Peyer's patch (tissue), 4 donors: ENCODE data around the gene RNF38.

ENCODE experiments used
- CTCF ChIP-seq, 6 experiments: fragments of 450-650 bp in 4 of 6; fragments of 200-600 bp in 2 of 6; sonication (generic) in 1 of 6; IDR thresholded peaks; one replicate each; pipeline ENCODE4 v1.5.1; 2017 to 2019; ENCODE audit warnings: antibody characterized with exemption in 6 of 6, mild to moderate bottlenecking in 3 of 6, moderate library complexity in 1 of 6
- POLR2A ChIP-seq, 2 donors: fragments of 450-650 bp; IDR thresholded peaks; one replicate each; pipeline ENCODE4 v1.5.1; 2017; ENCODE audit warnings: antibody characterized with exemption in 2 of 2, mild to moderate bottlenecking in 2 of 2, moderate library complexity in 2 of 2

GRCh38 chr9:36442710-36443109, 42.6 kb upstream of the RNF38 start:
- TF ChIP-seq CTCF (IDR thresholded peaks at IDR 0.05) = no peak
- TF ChIP-seq POLR2A (IDR thresholded peaks at IDR 0.05) = no peak
